NCI-H82 treated with DMSO at 0.1 percent for 48 hours (cell line): ENCODE measurements around the gene HS3ST3A1.
A peak's percentile ranks its signal among the peaks of the same experiment; 100 is the strongest.

Experiments
- DNase-seq: peaks from one replicate; lab custom pipeline; 2025; ENCODE audit not compliant: unreplicated experiment; lab: John Stamatoyannopoulos, UW

The HS3ST3A1 gene

GRCh38 chr17:13598353-13599167 is 3.2 kb downstream of the HS3ST3A1 start:
- DNase-seq, result no peak

- no peak for DNase-seq
Measured at GRCh38 chr17:13597723-13598347, 3.9 kb downstream of the HS3ST3A1 start.

GRCh38 chr17:13596241-13596923 is 5.3 kb downstream of the HS3ST3A1 start:
- DNase-seq, result no peak

GRCh38 chr17:13595599-13595899 is 6.2 kb downstream of the HS3ST3A1 start:
- DNase-seq, result no peak

- peak; percentile 33 for DNase-seq
Measured at GRCh38 chr17:13594762-13595598, 6.7 kb downstream of the HS3ST3A1 start.

- DNase-seq, result no peak
Measured at GRCh38 chr17:13594310-13594709, 7.4 kb downstream of the HS3ST3A1 start.

- no peak for DNase-seq
Measured at GRCh38 chr17:13593757-13594156, 8.0 kb downstream of the HS3ST3A1 start.

- no peak for DNase-seq
Measured at GRCh38 chr17:13593021-13593751, 8.5 kb downstream of the HS3ST3A1 start.

- DNase-seq, result no peak
Measured at GRCh38 chr17:13592427-13592826, 9.3 kb downstream of the HS3ST3A1 start.

- DNase-seq, result no peak
Measured at GRCh38 chr17:13590441-13590840, 11.3 kb downstream of the HS3ST3A1 start.

GRCh38 chr17:13589658-13590057 is 12.1 kb downstream of the HS3ST3A1 start:
- DNase-seq, result no peak

GRCh38 chr17:13587487-13588338 is 14.0 kb downstream of the HS3ST3A1 start:
- no peak for DNase-seq

GRCh38 chr17:13584701-13585080 is 17.0 kb downstream of the HS3ST3A1 start:
- DNase-seq, result no peak

GRCh38 chr17:13583996-13584700 is 17.6 kb downstream of the HS3ST3A1 start:
- DNase-seq, result no peak

GRCh38 chr17:13582776-13583547 is 18.8 kb downstream of the HS3ST3A1 start:
- no peak for DNase-seq

GRCh38 chr17:13581925-13582324 is 19.8 kb downstream of the HS3ST3A1 start:
- no peak for DNase-seq

GRCh38 chr17:13580790-13581189 is 20.9 kb downstream of the HS3ST3A1 start:
- no peak for DNase-seq
